ENCODE data around the gene UXS1.
A peak's percentile ranks its signal among the peaks of the same experiment; 100 is the strongest.

Gene UXS1

DNA sequence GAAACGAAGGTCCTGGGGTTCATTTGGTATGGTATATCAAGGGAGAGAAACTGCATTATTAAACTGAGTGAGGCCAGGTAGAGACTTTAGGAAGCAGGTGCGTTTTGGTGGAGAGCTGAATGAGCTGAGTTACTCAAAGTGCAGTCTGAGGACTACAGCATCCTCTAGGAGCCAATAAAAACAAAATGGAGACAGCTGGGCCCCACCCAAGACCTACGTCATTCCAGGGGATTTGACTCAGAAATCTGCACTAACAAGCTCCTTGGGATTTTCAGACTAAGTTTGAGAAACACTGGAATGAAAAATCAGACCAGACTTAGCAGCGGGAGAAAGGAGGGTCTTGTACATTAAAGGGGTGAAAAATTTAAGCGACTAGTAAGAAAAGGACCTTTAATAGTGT, 131.5 kb downstream of the UXS1 start:
- H3K4me3 ChIP-seq (ENCODE audit: control insufficient read depth in 1 of 7, extremely low read depth in 1 of 7, insufficient read depth in 4 of 7, low read depth in 2 of 7, low read length in 6 of 7), result no peak overlapping the region
- H3K4me1 ChIP-seq (ENCODE audit: control extremely low read depth in 1 of 4, control insufficient read depth in 4 of 4, insufficient read depth in 4 of 4, low read length in 3 of 4), result peaks cover 0 to 14% (median 12%) of the 10 kb centered on the region in 4 experiments
- no peaks in the 10 kb centered on the region for H3K36me3 ChIP-seq (ENCODE audit: control insufficient read depth in 4 of 4, insufficient read depth in 4 of 4, low read length in 3 of 4)
- 90% methylated on average over 3 of the region's 5 CpGs for WGBS (ENCODE audit: insufficient coverage)
- POLR2A ChIA-PET, result interaction anchor here (1.0 kb wide), 1 partner anchor 10 kb away, joined by 3 read pairs; no protein-coding TSS in a partner anchor
- H3K27ac ChIP-seq (ENCODE audit: insufficient read depth in 1 of 2, low read depth in 1 of 2, low read length in 2 of 2, poor library complexity in 1 of 2, severe bottlenecking in 2 of 2), result no peak overlapping the region
- peaks cover 0 to 2% (median 0%) of the 10 kb centered on the region in 5 experiments for H3K9me3 ChIP-seq (ENCODE audit: control extremely low read depth in 1 of 5, control insufficient read depth in 4 of 5, insufficient read depth in 2 of 5, low read depth in 1 of 5, low read length in 4 of 5)
- no peak for DNase-seq
- CTCF ChIA-PET, result interaction anchor here (1.3 kb wide), 2 partner anchors 8 to 15 kb away, joined by 3 to 4 read pairs; no protein-coding TSS in a partner anchor
- peaks cover 0 to 27% (median 19%) of the 10 kb centered on the region in 5 experiments for H3K27me3 ChIP-seq (replicated peaks in 2 of 5; ENCODE audit: control insufficient read depth in 4 of 5, insufficient read depth in 5 of 5, low read length in 4 of 5)

DNA sequence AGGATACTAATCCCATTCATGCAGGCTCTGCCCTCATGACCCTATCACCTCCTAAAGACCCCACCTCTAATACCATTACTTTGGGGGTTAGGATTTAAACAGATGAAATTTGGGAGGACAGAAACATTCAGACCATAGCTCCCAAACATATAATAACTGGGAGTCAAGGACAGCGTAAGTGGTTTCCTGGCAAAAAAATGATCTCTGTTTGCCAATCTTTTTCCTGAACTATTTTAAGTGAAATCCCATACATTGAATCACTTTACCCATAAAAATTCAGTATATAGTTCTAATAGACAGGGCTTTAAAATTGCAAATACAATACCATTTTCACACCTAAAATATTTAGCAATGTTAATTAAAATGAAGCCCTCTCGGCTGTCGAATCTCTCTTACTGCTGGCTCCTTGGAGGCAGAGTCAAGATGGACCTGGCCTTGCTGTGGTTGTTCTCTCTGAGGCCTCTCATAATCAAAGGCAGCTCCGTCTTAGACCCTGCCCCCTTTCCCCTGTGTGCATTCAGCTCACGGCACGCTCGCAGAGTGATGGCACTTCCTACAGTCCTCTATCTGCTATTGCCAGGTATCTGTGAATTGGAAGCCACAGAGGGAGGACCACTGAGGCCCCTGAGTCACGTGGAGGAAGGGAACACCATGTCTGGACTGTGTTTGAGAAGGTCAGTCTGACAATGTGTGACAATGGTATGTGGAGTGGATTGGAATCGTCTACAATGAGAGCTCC, 132.3 kb downstream of the UXS1 start:
- Histone ChIP-seq H3K9me3 (ENCODE audit: control extremely low read depth in 1 of 5, control insufficient read depth in 4 of 5, insufficient read depth in 2 of 5, low read depth in 1 of 5, low read length in 4 of 5) (peaks cover 0 to 2% (median 0%) of the 10 kb centered on the region in 5 experiments), H3K4me1 (ENCODE audit: control extremely low read depth in 1 of 4, control insufficient read depth in 4 of 4, insufficient read depth in 4 of 4, low read length in 3 of 4) (peaks cover 0 to 19% (median 13%) of the 10 kb centered on the region in 4 experiments), H3K4me3 (ENCODE audit: control insufficient read depth in 1 of 7, extremely low read depth in 1 of 7, insufficient read depth in 4 of 7, low read depth in 2 of 7, low read length in 6 of 7) (no peak overlapping the region), H3K36me3 (ENCODE audit: control insufficient read depth in 4 of 4, insufficient read depth in 4 of 4, low read length in 3 of 4) (no peaks in the 10 kb centered on the region), H3K27me3 (replicated peaks in 2 of 5; ENCODE audit: control insufficient read depth in 4 of 5, insufficient read depth in 5 of 5, low read length in 4 of 5) (peaks cover 0 to 22% (median 18%) of the 10 kb centered on the region in 5 experiments), H3K27ac (ENCODE audit: insufficient read depth in 1 of 2, low read depth in 1 of 2, low read length in 2 of 2, poor library complexity in 1 of 2, severe bottlenecking in 2 of 2) (no peak overlapping the region)
- WGBS (ENCODE audit: insufficient coverage), result 88% methylated on average over 8 of the region's 9 CpGs
- CTCF ChIA-PET, result interaction anchor here (1.3 kb wide), 2 partner anchors 9 to 10 kb away, joined by 3 to 4 read pairs; no protein-coding TSS in a partner anchor
- POLR2A ChIA-PET, result no interaction called here
- DNase-seq, result no peak

DNA sequence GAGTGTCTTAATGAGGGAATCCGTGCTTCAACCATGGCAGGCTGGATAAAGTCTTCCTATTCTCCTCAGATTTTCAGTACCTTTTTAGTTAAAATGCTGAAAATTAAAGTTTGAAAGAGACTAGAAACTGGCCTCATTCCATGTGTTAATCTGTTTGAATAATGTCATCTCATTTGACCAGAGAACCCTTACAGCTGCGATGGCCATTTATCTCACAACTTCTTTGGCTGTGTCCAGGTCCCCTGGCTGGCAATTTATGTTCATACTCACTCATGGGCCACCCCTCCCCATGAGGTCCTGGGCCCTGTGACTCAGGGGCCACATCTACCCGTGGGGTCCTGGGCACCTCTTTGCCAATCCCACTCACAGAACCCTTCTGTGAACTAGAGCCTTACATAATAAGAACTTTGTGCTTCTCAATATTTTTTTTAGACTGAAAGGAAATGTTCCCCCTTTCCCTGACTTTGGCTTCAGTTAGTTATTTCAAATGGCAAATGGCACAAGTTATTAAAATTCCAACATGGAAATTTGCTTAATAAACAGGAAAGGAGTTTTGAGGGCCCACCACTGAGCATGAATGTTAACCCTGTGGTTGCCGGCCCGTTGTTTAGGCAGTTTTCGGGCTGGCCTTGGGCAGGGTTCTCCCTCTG, 134.6 kb downstream of the UXS1 start:
- H3K4me3 ChIP-seq (ENCODE audit: control insufficient read depth in 1 of 7, extremely low read depth in 1 of 7, insufficient read depth in 4 of 7, low read depth in 2 of 7, low read length in 6 of 7), result no peak overlapping the region
- H3K4me1 ChIP-seq (ENCODE audit: control extremely low read depth in 1 of 4, control insufficient read depth in 4 of 4, insufficient read depth in 4 of 4, low read length in 3 of 4), result peaks cover 0 to 5% (median under 1%) of the 10 kb centered on the region in 4 experiments
- 95% methylated on average over 5 of the region's 6 CpGs for WGBS (ENCODE audit: insufficient coverage)
- no peak for DNase-seq
- POLR2A ChIA-PET, result no interaction called here
- CTCF ChIA-PET, result interaction anchor here (1.0 kb wide), 1 partner anchor 39 kb away, joined by 3 read pairs; no protein-coding TSS in a partner anchor
- H3K9me3 ChIP-seq (ENCODE audit: control extremely low read depth in 1 of 5, control insufficient read depth in 4 of 5, insufficient read depth in 2 of 5, low read depth in 1 of 5, low read length in 4 of 5), result peaks cover 0 to 2% (median 0%) of the 10 kb centered on the region in 5 experiments
- no peaks in the 10 kb centered on the region for H3K36me3 ChIP-seq (ENCODE audit: control insufficient read depth in 4 of 4, insufficient read depth in 4 of 4, low read length in 3 of 4)
- no peak overlapping the region for H3K27ac ChIP-seq (ENCODE audit: insufficient read depth in 1 of 2, low read depth in 1 of 2, low read length in 2 of 2, poor library complexity in 1 of 2, severe bottlenecking in 2 of 2)
- peaks cover 0 to 4% (median 0%) of the 10 kb centered on the region in 5 experiments for H3K27me3 ChIP-seq (replicated peaks in 2 of 5; ENCODE audit: control insufficient read depth in 4 of 5, insufficient read depth in 5 of 5, low read length in 4 of 5)

DNA sequence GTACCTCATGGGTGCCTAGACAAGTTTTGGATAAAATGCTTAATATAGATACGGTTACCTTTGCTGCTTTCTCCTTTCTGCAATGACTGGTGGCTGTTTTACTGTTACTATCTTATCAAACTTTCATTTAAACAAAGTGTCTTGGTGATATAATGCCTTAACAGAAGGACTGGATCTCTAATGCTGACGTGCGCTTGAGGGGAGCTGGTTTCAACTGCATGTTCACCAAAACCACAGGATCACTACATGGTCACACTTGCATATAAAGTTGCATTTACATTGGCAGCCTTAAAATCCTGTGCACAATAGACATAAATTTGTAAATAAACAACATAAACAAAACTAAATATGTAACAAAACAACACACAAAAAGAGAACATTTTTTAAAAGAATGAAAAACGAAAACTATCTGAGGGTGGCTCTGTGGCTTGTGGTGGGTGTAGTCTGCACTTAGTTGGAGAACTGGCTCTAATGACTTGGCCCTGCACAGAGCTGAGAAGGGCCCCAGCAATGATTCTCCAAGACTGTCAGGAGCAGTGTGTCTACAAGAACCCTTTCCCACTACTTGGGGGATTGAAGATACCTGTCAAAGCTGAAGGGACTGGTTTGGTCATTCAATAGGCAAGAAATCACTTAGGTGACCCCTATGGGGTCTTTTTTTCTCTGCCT, 135.5 kb downstream of the UXS1 start:
- H3K36me3 ChIP-seq (ENCODE audit: control insufficient read depth in 4 of 4, insufficient read depth in 4 of 4, low read length in 3 of 4), result no peaks in the 10 kb centered on the region
- H3K27me3 ChIP-seq (replicated peaks in 2 of 5; ENCODE audit: control insufficient read depth in 4 of 5, insufficient read depth in 5 of 5, low read length in 4 of 5), result no peaks in the 10 kb centered on the region
- no peak overlapping the region for H3K4me3 ChIP-seq (ENCODE audit: control insufficient read depth in 1 of 7, extremely low read depth in 1 of 7, insufficient read depth in 4 of 7, low read depth in 2 of 7, low read length in 6 of 7)
- no peak for DNase-seq
- peaks cover 0 to 2% (median 0%) of the 10 kb centered on the region in 5 experiments for H3K9me3 ChIP-seq (ENCODE audit: control extremely low read depth in 1 of 5, control insufficient read depth in 4 of 5, insufficient read depth in 2 of 5, low read depth in 1 of 5, low read length in 4 of 5)
- no peak overlapping the region for H3K27ac ChIP-seq (ENCODE audit: insufficient read depth in 1 of 2, low read depth in 1 of 2, low read length in 2 of 2, poor library complexity in 1 of 2, severe bottlenecking in 2 of 2)
- POLR2A ChIA-PET, result no interaction called here
- 100% methylated on average over 1 of the region's 4 CpGs for WGBS (ENCODE audit: insufficient coverage)
- CTCF ChIA-PET, result no interaction called here
- peaks cover 0 to 7% (median 2%) of the 10 kb centered on the region in 4 experiments for H3K4me1 ChIP-seq (ENCODE audit: control extremely low read depth in 1 of 4, control insufficient read depth in 4 of 4, insufficient read depth in 4 of 4, low read length in 3 of 4)

DNA sequence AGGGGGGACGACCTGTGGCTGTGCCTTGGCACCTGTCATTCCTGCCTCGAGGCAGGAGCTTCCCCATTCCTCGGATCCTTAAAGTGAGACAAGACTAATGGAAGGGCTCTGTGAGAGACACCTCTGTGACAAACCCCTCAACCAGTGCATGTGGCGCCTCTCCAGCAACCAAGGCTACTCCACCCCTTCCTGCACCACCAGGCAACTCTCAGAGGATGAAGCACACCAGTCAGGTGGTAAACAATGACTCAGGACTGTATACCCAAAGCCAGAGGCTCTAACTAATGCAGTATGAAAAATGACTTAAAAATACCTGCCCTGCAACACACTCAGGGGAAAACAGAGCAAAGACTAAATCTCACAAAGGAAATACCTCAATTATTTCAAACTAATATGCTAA, 136.9 kb downstream of the UXS1 start:
- CTCF ChIA-PET, result no interaction called here
- Histone ChIP-seq H3K9me3 (ENCODE audit: control extremely low read depth in 1 of 5, control insufficient read depth in 4 of 5, insufficient read depth in 2 of 5, low read depth in 1 of 5, low read length in 4 of 5) (peaks cover 0 to 2% (median 0%) of the 10 kb centered on the region in 5 experiments), H3K36me3 (ENCODE audit: control insufficient read depth in 4 of 4, insufficient read depth in 4 of 4, low read length in 3 of 4) (no peaks in the 10 kb centered on the region), H3K4me3 (ENCODE audit: control insufficient read depth in 1 of 7, extremely low read depth in 1 of 7, insufficient read depth in 4 of 7, low read depth in 2 of 7, low read length in 6 of 7) (no peak overlapping the region), H3K27me3 (replicated peaks in 2 of 5; ENCODE audit: control insufficient read depth in 4 of 5, insufficient read depth in 5 of 5, low read length in 4 of 5) (no peaks in the 10 kb centered on the region), H3K27ac (ENCODE audit: insufficient read depth in 1 of 2, low read depth in 1 of 2, low read length in 2 of 2, poor library complexity in 1 of 2, severe bottlenecking in 2 of 2) (no peak overlapping the region), H3K4me1 (ENCODE audit: control extremely low read depth in 1 of 4, control insufficient read depth in 4 of 4, insufficient read depth in 4 of 4, low read length in 3 of 4) (peaks cover 0 to 16% (median 10%) of the 10 kb centered on the region in 4 experiments)
- DNase-seq, result peak in 2 of 3 donors; percentile 18 to 42
- WGBS (ENCODE audit: insufficient coverage), result 72% methylated on average over 4 of the region's 4 CpGs
- POLR2A ChIA-PET, result no interaction called here

DNA sequence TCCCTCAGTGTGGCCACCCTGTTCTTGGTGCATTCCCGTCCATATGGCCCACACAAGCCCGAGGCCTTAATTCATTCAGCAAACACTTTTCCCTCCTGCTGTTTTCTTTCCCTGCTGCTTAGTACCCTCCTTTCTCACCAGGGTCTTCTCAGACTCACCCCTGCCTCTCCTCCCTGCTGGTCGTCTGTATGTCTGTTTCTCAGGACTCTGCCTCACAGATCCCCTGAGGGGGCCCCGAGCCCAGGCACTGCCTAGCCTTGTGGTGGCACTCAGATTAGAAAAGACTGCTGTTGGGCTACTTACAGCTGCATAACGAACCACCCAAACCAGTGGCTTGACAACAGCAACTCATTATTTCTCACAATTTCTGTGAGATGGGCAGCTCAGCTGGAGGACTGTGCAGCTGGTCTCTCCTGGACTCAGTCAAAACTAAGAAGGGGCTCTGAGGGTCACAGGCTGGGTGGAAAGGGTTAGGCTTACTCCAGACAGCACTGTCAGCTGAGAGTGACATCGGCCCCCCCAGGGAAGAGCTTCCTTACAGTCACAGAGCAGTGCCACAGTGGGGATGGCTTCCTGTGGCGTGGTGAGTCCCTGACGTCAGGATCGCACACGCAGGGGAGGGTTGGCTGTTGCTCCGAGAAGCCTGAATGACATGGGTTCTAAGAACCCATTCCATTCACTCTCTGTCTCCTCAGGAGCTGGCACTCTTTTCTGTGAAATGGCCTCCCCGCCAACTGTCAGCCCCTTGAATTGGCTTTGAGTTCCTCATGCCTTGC, 139.0 kb downstream of the UXS1 start:
- DNase-seq, result no peak
- Histone ChIP-seq H3K4me3 (ENCODE audit: control insufficient read depth in 1 of 7, extremely low read depth in 1 of 7, insufficient read depth in 4 of 7, low read depth in 2 of 7, low read length in 6 of 7) (no peak overlapping the region), H3K9me3 (ENCODE audit: control extremely low read depth in 1 of 5, control insufficient read depth in 4 of 5, insufficient read depth in 2 of 5, low read depth in 1 of 5, low read length in 4 of 5) (no peaks in the 10 kb centered on the region), H3K36me3 (ENCODE audit: control insufficient read depth in 4 of 4, insufficient read depth in 4 of 4, low read length in 3 of 4) (no peaks in the 10 kb centered on the region), H3K4me1 (ENCODE audit: control extremely low read depth in 1 of 4, control insufficient read depth in 4 of 4, insufficient read depth in 4 of 4, low read length in 3 of 4) (peaks cover 0 to 16% (median 10%) of the 10 kb centered on the region in 4 experiments), H3K27me3 (replicated peaks in 2 of 5; ENCODE audit: control insufficient read depth in 4 of 5, insufficient read depth in 5 of 5, low read length in 4 of 5) (no peaks in the 10 kb centered on the region), H3K27ac (ENCODE audit: insufficient read depth in 1 of 2, low read depth in 1 of 2, low read length in 2 of 2, poor library complexity in 1 of 2, severe bottlenecking in 2 of 2) (no peak overlapping the region)
- WGBS (ENCODE audit: insufficient coverage), result 96% methylated on average over 11 of the region's 12 CpGs
- POLR2A ChIA-PET, result no interaction called here
- CTCF ChIA-PET, result no interaction called here

Data from common myeloid progenitor, CD34-positive (primary cell).